Frontal cortex (tissue), 4 donors: ENCODE results near the gene PARP9. TPM values are rescaled to one million over a fixed set of nuclear protein-coding genes. Genes with fewer than 3 reads are reported as not detected.
"Not testable (repeated sequence)": the region's sequence is repeated elsewhere in the genome, so short reads cannot be mapped to it uniquely, and the experiment has no call there.

Source experiments
- DNase-seq, 2 donors: peaks; one replicate each; pipeline ENCODE4 v3.0.0; 2012; ENCODE audit warnings: low spot score in 2 of 2
- FAIRE-seq: peaks from 2 replicates; lab custom pipeline; 2012; peaks lifted over from hg19 to GRCh38; lab: Jason Lieb, UNC
- total RNA-seq: library from RNA; depleted of rRNA; stranded (reverse); fragments of >200 nt; gene quantifications from one replicate; pipeline ENCODE4 v1.2.3, GENCODE V29; 2014
- donor health status: control.
- donor health status: control.
- donor health status: control.

PARP9 gene
- total RNA-seq, 1 donor from 2014 or later = 4.1 TPM

- FAIRE-seq (no peak), DNase-seq (no peak)
These were observed 13.4 kb upstream of the PARP9 start, which contains the start of gene PARP15 for GRCh38 chr3:122577409-122578031. Gene PARP15, plus strand, starts transcription at chr3:122577650. Its CDS starts 18 bp downstream, at chr3:122577668.

- no peak for FAIRE-seq
- DNase-seq = no peak
These were observed 12.3 kb upstream of the PARP9 start for GRCh38 chr3:122576174-122576940.

- DNase-seq = no peak
- FAIRE-seq = no peak
These were observed 8.9 kb upstream of the PARP9 start for GRCh38 chr3:122572940-122573412.

GRCh38 chr3:122568755-122569154 lies 4.7 kb upstream of the PARP9 start:
- DNase-seq (no peak), FAIRE-seq (no peak)

- DNase-seq, FAIRE-seq: not testable (repeated sequence)
These were observed 4.0 kb upstream of the PARP9 start for GRCh38 chr3:122568131-122568530.

GRCh38 chr3:122563717-122564025 lies 429 bp downstream of the PARP9 start:
- DNase-seq (no peak), FAIRE-seq (no peak)

- FAIRE-seq = no peak
- DNase-seq = no peak
These were observed 980 bp downstream of the PARP9 start for GRCh38 chr3:122562923-122563716.

GRCh38 chr3:122560680-122561079 lies 3.4 kb downstream of the PARP9 start:
- FAIRE-seq = no peak
- DNase-seq = peak in 1 of 2 donors; percentile 45

- FAIRE-seq = no peak
- no peak for DNase-seq
These were observed 4.2 kb downstream of the PARP9 start for GRCh38 chr3:122559906-122560305.

- FAIRE-seq (no peak), DNase-seq (no peak)
These were observed 5.5 kb downstream of the PARP9 start for GRCh38 chr3:122558605-122559004.

GRCh38 chr3:122557356-122557755 lies 6.7 kb downstream of the PARP9 start:
- no peak for FAIRE-seq
- no peak for DNase-seq

- DNase-seq = no peak
- no peak for FAIRE-seq
These were observed 8.6 kb downstream of the PARP9 start for GRCh38 chr3:122555275-122556071.

GRCh38 chr3:122553171-122553570 lies 10.9 kb downstream of the PARP9 start:
- DNase-seq (no peak), FAIRE-seq (no peak)

GRCh38 chr3:122548619-122549018 lies 15.5 kb downstream of the PARP9 start:
- DNase-seq (no peak), FAIRE-seq (no peak)

GRCh38 chr3:122548076-122548475 lies 16.0 kb downstream of the PARP9 start:
- DNase-seq = no peak
- FAIRE-seq = no peak

- no peak for FAIRE-seq
- no peak for DNase-seq
These were observed 17.9 kb downstream of the PARP9 start for GRCh38 chr3:122546151-122546550.

GRCh38 chr3:122538956-122539490 lies 25.1 kb downstream of the PARP9 start:
- DNase-seq (no peak), FAIRE-seq (no peak)

- FAIRE-seq (no peak), DNase-seq (no peak)
These were observed 27.5 kb downstream of the PARP9 start for GRCh38 chr3:122536632-122537001.

- FAIRE-seq = no peak
- DNase-seq = no peak
These were observed 28.0 kb downstream of the PARP9 start for GRCh38 chr3:122535964-122536631.
